ENCODE measurements around the gene SH2D2A.
A peak's percentile ranks its signal among the peaks of the same experiment; 100 is the strongest.

Gene SH2D2A

GRCh38 chr1:156816561-156817328 is at the start of gene SH2D2A:
TSS of gene SH2D2A (minus strand) at chr1:156816848. CDS start at chr1:156816708, 140 bp downstream.
- DNase-seq: no peak

DNA sequence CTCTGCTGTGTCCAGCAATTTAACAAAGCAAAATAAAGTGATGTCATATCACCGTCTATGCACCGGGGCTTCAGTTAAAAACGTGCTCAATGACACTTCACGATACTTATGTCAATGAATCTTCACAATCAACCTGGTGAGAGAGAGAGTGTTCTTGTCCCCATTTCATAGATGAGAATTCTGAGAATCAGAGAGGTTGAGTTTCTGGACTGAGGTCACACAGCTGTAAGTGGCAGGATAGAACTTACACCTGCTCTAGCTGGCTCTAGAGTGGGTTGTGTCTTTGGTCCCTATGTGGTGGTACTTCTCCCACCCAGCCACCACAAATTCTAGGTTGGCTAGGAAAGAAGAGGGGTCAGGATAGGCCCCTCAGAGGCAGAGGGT is 49.2 kb upstream of the SH2D2A start:
- no peak for DNase-seq

- no peak for DNase-seq
These were observed 48.6 kb upstream of the SH2D2A start for GRCh38 chr1:156865258-156865657.

DNA sequence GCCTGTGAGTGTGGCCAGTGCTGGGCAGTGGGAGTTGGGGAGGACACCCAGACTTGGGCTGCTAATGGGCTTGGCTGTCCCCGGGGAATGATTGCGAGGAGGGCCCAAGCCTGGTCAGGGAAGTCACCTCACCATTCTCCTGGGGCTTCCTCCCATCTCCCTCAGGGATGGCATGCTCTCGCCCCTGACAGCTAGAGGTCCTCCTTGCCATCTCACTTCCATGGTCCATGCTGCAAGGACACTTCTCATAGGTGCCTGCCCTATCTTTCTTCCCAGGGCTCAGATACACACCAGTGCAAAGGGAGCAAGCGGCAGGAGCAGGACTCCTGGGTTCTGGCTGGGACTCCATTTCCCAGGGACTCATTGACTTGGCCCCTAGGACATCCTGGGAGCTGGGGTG is 48.1 kb upstream of the SH2D2A start:
- DNase-seq: no peak

DNA sequence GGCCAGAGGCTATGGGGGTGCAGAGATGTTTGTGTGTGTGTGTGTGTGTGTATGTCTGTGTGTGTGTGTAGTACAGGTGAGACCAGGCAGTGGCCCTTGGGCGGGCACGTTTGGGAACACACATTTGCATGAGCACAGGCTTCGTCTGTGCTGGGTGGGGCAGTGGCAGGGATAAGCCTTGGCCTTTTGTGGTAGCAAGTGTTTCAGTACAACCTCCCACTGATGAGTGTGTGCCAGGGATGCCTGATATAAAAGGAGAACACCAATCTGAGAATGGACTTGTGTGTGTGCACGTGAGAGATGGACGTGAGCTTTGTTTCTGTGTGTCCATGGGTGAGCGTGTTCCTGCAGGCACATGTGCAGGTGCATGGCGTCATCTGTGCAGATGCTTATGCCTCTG is 47.0 kb upstream of the SH2D2A start:
- no peak for DNase-seq

GRCh38 chr1:156862997-156863599 is 46.5 kb upstream of the SH2D2A start:
- no peak for DNase-seq

GRCh38 chr1:156862584-156862983 is 45.9 kb upstream of the SH2D2A start:
- DNase-seq: no peak

DNA sequence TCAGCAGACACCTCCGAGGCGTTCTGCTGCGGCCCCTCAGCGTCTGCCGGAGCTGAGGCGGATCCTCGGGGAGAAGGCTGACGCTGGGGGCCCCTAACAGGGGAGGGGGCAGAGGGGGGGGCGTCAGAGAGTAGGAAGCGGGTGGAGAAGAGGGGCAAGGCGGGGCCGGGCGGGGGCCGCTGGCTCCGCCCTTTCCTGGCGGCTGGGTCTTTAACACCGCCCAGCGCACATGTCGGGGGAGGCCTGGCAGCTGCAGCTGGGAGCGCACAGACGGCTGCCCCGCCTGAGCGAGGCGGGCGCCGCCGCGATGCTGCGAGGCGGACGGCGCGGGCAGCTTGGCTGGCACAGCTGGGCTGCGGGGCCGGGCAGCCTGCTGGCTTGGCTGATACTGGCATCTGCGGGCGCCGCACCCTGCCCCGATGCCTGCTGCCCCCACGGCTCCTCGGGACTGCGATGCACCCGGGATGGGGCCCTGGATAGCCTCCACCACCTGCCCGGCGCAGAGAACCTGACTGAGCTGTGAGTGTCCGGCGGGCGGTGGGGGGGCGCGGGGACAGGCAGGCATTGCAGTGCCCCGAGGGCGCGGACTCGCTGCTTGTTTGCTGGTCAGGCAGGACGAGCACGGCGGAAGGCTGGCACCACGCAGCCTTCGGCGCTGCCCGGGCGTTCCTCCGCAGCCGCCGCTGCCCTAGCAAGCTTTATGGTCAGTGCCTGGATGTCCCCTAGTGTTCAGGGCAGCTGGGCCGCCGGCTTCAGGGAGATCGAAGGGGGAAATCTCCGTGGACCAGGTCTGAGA is 44.2 kb upstream of the SH2D2A start, which contains the start of gene NTRK1:
TSS of gene NTRK1 (plus strand) at position 238 of the 796 bp plus-strand sequence. CDS start at position 308, 70 bp downstream.
- DNase-seq: peak; percentile 35

DNA sequence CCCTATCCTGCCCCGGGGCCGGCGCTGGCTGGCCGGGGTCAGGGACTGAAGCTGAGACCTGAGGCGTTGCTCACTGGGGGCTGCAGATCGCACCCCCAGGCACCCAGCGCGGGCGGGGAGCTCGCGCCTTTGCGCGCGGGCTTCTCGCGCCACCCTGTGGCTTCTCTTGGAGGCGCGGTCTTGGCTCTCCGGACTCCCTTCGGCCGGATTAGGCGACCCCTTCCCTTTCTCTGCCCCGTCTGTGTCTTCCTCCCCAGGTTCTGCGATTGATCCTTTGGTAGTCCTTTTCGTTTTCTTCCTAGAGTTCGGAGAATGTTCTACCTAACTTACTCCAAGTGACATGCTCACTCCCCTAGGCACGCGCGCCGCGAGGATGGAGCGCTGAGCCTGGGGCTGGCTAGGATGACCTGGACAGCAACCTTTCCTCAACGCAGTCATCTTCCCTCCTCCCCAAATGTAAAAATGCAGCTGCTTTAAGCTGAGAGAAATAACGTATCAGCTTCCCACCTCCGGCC is 43.5 kb upstream of the SH2D2A start:
- peak; percentile 17 for DNase-seq

DNA sequence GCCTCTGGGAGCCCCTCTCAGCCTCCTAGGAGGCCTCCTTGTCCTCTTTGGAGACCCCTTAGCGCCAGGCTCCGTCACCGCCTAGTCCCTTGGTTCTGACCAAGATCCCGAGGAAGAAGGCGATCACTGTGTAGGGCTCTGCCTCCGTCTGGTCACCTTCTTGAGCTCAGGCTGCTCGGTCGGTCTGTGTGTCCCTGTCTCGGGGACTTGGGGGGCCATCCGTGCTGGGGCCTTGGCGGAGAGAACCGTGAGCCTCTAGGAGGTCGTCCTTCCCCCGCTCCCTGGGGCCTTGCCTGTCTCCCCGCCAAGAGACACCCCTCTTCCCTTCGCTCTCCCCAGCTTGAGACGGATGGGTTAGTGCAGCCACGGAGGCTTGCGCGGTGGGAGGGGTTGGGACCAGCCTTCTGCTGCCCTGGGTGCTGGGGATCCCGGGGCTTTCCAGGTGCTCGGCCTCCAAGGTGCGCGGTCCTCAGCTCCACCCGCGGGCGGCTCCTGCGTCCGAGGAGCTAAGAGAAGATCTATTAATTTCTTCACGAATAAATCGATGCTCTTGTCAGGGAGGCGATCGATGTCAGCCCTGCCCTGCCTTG is 43.0 kb upstream of the SH2D2A start:
- DNase-seq: no peak

- no peak for DNase-seq
These were observed 42.4 kb upstream of the SH2D2A start, which contains the start of gene INSRR for GRCh38 chr1:156858959-156859522. TSS of gene INSRR (minus strand) at chr1:156859117. CDS start at chr1:156858621, 496 bp downstream.

DNA sequence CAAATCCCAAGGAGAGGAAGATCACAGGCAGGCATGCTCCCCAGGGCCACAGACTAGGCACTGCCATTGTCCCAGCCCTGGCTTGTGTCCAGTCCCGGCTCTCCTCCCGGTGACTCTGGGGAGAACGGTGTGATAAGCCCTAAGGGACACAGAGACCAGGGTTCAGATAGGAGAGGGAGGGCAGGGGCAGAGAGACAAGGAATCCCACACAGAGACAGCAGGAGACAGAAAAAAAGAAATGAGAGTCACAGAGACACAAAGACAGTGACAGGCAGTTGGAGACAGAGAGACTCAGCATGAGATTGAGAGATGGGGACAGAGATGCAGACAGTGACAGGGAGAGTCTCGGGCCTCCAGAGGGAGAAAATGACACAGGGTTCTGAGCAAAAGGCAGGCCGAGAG is 41.9 kb upstream of the SH2D2A start:
- DNase-seq: no peak

- no peak for DNase-seq
These were observed 40.9 kb upstream of the SH2D2A start for GRCh38 chr1:156857532-156857931.

GRCh38 chr1:156856282-156856785 is 39.7 kb upstream of the SH2D2A start:
- DNase-seq: no peak

- no peak for DNase-seq
These were observed 38.0 kb upstream of the SH2D2A start for GRCh38 chr1:156854634-156855033.

DNA sequence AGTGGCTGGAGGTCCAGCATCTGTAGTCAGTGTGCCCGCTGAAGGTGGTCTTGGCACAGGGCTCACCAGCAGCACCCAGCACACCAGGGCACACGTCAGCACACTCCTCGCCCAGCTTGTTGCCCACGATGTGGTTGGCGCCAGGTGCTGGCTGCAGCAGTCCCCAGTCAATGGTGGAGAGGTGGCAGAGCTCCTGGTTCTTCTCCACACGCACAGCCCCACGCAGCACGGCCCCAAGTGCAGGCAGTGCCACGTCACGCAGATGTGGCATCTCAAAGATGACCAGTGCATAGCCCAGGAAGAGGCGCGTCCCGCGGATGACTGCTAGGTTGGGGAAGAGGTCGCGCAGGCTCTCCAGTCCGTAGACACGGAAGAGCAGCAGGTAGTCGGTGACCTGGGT is 37.1 kb upstream of the SH2D2A start:
- DNase-seq: no peak

DNA sequence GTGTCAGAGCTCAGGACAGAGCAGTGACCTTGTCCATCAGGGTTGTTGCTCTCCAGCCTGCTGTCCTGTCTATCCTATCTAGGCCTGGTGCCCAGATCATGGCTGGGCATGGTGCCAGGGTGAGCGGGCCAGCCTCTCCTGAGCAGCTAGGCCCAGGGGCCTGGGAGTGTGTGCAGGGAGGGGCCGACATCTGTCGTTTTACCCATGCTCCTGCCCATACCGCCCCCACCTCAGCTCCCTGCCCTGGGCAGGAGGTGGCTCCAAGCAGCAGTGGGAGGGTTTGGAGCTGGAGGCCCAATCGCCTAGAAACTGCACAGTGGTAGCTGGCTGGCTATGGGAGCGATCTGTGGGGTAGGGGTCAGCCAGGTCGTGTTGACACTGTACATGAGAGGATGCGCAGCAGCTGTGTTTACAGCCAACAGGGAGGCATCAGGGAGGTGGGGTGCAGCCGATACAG is 35.8 kb upstream of the SH2D2A start:
- no peak for DNase-seq

- no peak for DNase-seq
These were observed 35.2 kb upstream of the SH2D2A start for GRCh38 chr1:156851779-156852417.

DNA sequence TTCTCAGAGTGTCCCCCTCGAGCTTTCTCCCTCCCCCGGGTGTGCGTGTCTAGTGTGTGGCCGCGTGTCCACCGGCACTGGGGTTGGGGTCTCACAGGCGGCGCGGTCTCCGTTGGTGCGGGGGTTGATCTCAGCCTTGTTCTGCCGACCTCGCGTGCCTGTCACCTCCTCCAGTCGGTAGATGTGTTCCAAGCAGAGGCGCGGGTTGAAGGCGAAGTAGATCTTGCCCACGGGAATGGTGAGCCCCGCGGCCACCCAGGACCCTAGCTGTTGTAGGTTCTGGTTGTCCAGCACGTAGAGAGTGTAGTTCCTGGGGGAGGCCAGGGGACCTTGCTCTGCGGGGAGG is 32.5 kb upstream of the SH2D2A start:
- DNase-seq: no peak

DNA sequence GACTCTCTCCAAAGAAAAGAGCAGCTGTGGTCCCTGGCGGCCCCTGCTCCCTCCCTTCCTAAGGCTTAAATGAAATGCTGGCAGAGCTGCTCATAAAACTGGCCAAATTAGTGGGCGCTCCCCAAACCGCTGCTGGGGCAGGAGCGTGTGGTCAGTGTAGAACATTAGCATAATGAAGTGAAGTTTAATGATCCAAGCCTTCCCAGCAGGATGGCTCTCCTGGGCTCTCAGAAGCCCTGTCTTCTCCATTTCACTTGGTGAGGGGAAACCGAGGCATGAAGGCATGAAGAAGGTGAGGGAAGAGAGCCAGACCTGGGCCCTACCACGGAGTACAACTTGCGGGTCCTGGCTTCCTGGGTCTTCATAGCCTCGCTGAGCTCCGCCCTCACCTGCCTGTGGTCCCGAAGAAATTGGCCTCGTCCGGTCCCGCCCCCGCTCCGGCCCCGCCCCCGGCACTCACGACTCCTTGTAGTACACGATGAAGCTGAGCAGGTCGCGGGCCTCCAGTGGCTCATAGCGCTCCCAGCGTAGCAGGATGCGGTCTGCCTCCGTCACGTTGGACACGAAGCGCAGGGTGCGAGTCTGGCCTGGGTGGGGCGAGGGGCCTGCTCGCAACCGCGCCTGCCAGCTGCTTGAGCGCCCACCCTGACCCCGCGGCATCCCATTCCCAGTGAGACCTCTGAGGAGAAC is 32.0 kb upstream of the SH2D2A start:
- DNase-seq: no peak

Data from NCI-H1436 (cell line).